DND-41 (cell line): ENCODE results near the gene IFT122.

Experiments
- CTCF ChIP-seq: IDR thresholded peaks from 2 replicates; pipeline ENCODE4 v1.5.1; 2012; ENCODE audit warnings: borderline replicate concordance, low read length, moderate library complexity, mild to moderate bottlenecking; ENCODE audit not compliant: poor library complexity, severe bottlenecking; ENCODE audit errors: extremely low read depth
- EZH2 ChIP-seq: IDR thresholded peaks from 3 replicates; pipeline ENCODE4 v1.6.1; 2012; ENCODE audit warnings: borderline replicate concordance, low read depth, mild to moderate bottlenecking, moderate library complexity, low read length, inconsistent platforms; ENCODE audit not compliant: severe bottlenecking

GRCh38 chr3:129530251-129530791 lies 90.3 kb downstream of the IFT122 start:
- TF ChIP-seq CTCF (no peak), EZH2 (no peak)
